ENCODE results near the gene DNAJC10. TPM values are rescaled to one million over a fixed set of nuclear protein-coding genes. Genes with fewer than 3 reads are reported as not detected.

DNAJC10 gene
- total and polyA plus RNA-seq, 9 of the 15 experiments (the other 6 are each of a cell fraction or from before 2014, with no cell fraction given), result 9.8 to 77.7 (median 57.3) TPM

GRCh38 chr2:182715121-182715891, 751 bp upstream of the DNAJC10 start (continued):
- no peak for TF ChIP-seq CXXC5 (CRISPR knock-in tag; IDR thresholded peaks at IDR 0.05)
- TF ChIP-seq ZNF79 (CRISPR knock-in tag; IDR thresholded peaks at IDR 0.05; ENCODE audit: low read depth), result no peak
- TF ChIP-seq TRIM25 (IDR thresholded peaks at IDR 0.05; ENCODE audit: borderline replicate concordance), result 0 out of 2 replicates have a peak, but pooled peaks have one; percentile 16
- TF ChIP-seq, protein P1, sequence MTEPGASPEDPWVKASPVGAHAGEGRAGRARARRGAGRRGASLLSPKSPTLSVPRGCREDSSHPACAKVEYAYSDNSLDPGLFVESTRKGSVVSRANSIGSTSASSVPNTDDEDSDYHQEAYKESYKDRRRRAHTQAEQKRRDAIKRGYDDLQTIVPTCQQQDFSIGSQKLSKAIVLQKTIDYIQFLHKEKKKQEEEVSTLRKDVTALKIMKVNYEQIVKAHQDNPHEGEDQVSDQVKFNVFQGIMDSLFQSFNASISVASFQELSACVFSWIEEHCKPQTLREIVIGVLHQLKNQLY (CRISPR knock-in tag; conservative IDR thresholded peaks at IDR 0.05), result no peak
- TF ChIP-seq ZNF785 (CRISPR knock-in tag; IDR thresholded peaks at IDR 0.05), result no peak

- WGBS (ENCODE audit: insufficient coverage, low coverage, missing lambda C conversion rate), result 2% methylated on average over 12 of the region's 12 CpGs
- DNase-seq (ENCODE audit: extremely low read depth in 1 of 4, low spot score in 3 of 4), result peak in 2 of 4 experiments; percentile 43 to 48
- 0 out of 2 replicates have a peak, but pooled peaks have one; percentile 2 for TF ChIP-seq PHB2 (IDR thresholded peaks at IDR 0.05; ENCODE audit: low read depth)
- no peak for TF ChIP-seq ZNF239 (CRISPR knock-in tag; IDR thresholded peaks at IDR 0.05)
- no peak for TF ChIP-seq ETV5 (CRISPR knock-in tag; IDR thresholded peaks at IDR 0.05; ENCODE audit: low read depth)
- TF ChIP-seq HCFC1 (IDR thresholded peaks at IDR 0.05; ENCODE audit: low read depth, low read length), result no peak
- peak; percentile 2; the same call in 1 of the 2 replicates for TF ChIP-seq ARID1B (IDR thresholded peaks at IDR 0.05)
- no peak for TF ChIP-seq ELF2 (CRISPR knock-in tag; IDR thresholded peaks at IDR 0.05)
- no peak for TF ChIP-seq BDP1 (IDR thresholded peaks at IDR 0.05; ENCODE audit: insufficient read depth, insufficient read length)
Measured at GRCh38 chr2:182716650-182716979, 558 bp downstream of the DNAJC10 start.

More at GRCh38 chr2:182716650-182716979, 558 bp downstream of the DNAJC10 start:
- peaks cover 15% of the 10 kb centered on the region for H3K79me2 ChIP-seq (ENCODE audit: control insufficient read depth, insufficient read depth, low read length)
- H2AFZ ChIP-seq (ENCODE audit: low read depth, low read length), result peak overlapping the region; percentile 98
- H3K9ac ChIP-seq (ENCODE audit: insufficient read depth in 1 of 2, low read depth in 2 of 2, low read length in 2 of 2), result peak overlapping the region; percentile 75 to 95
- in situ Hi-C loops (cut with MboI), result no loop called here
- H3K27me3 ChIP-seq (ENCODE audit: control insufficient read depth in 2 of 2, insufficient read depth in 2 of 2, low read length in 2 of 2), result no peaks in the 10 kb centered on the region
- peak overlapping the region; percentile 67 for H3K4me3 ChIP-seq
- ATAC-seq (peak; percentile 38), FAIRE-seq (peak; percentile 46)
- no peaks in the 10 kb centered on the region for H4K20me1 ChIP-seq (replicated peaks; ENCODE audit: control insufficient read depth, insufficient read depth, low read length)
- POLR2A ChIA-PET, result interaction anchor here (0.9 to 2.8 kb wide), 3 partner anchors 12 to 15 kb away, joined by 4 to 13 read pairs (median 4); no protein-coding TSS in a partner anchor
- peaks cover 8 to 11% of the 10 kb centered on the region in 2 experiments; a peak in 4 of 5 replicates for H3K4me1 ChIP-seq (replicated peaks in 1 of 2; ENCODE audit: control insufficient read depth in 2 of 2, insufficient read depth in 2 of 2, low read length in 2 of 2)
- peaks cover 30% of the 10 kb centered on the region; the same call in 2 of the 3 replicates for H3K36me3 ChIP-seq (ENCODE audit: control insufficient read depth, insufficient read depth, low read length)
- intact Hi-C loops (cut with micrococcal nuclease), result loop anchor here (5.0 kb wide), 1 partner anchor 44 kb away; no protein-coding TSS in a partner anchor
- H3K4me2 ChIP-seq (ENCODE audit: insufficient read depth, low read length), result peak overlapping the region; percentile 97
- H3K27ac ChIP-seq (ENCODE audit: extremely low read depth, low read depth, low read length), result peak overlapping the region; percentile 69
- no TSS peak for BruUV-seq (replicated peaks)
- H3K9me1 ChIP-seq (ENCODE audit: control insufficient read depth, insufficient read depth, low read length), result no peaks in the 10 kb centered on the region
- CTCF ChIA-PET (ENCODE audit: low intra/inter-chr PET ratio), result interaction anchor here (1.0 kb wide), 1 partner anchor 213 kb away, joined by 3 read pairs; no protein-coding TSS in a partner anchor
- no peaks in the 10 kb centered on the region for H3K9me3 ChIP-seq (replicated peaks; ENCODE audit: control insufficient read depth, insufficient read depth, low read depth, low read length)
